Esophagus muscularis mucosa (tissue), 4 donors: Measurements from ENCODE around the gene IGF1R. TPM values are rescaled to one million over a fixed set of nuclear protein-coding genes. Genes with fewer than 3 reads are reported as not detected.
A peak's percentile ranks its signal among the peaks of the same experiment; 100 is the strongest.

ENCODE experiments used
- DNase-seq: peaks from one replicate; pipeline ENCODE4 v3.0.0-alpha.2; 2017; ENCODE audit errors: extremely low spot score
- H3K27ac ChIP-seq, 4 donors: fragments of 200-600 bp; sonication (generic); replicated peaks in 1 of 4; 1 replicate in 3 of 4; 2 replicates in 1 of 4; pipeline ENCODE4 v1.5.1; 2016 to 2019; ENCODE audit warnings: mild to moderate bottlenecking in 1 of 4
- H3K27me3 ChIP-seq, 4 donors: fragments of 200-600 bp; sonication (generic); one replicate each; pipeline versions ENCODE4 v1.5.1 to v1.6.0; 2016 to 2019
- H3K36me3 ChIP-seq, 4 donors: fragments of 200-600 bp; sonication (generic); one replicate each; pipeline ENCODE4 v1.5.1; 2016 to 2019
- H3K4me1 ChIP-seq, 4 donors: fragments of 200-600 bp; sonication (generic); one replicate each; pipeline ENCODE4 v1.5.1; 2016 to 2019
- H3K4me3 ChIP-seq, 4 donors: fragments of 200-600 bp; sonication (generic); 1 replicate in 2 of 4; 2 replicates in 2 of 4; pipeline ENCODE4 v1.5.1; 2016 to 2019; ENCODE audit warnings: mild to moderate bottlenecking in 4 of 4, moderate library complexity in 1 of 4
- H3K9me3 ChIP-seq, 4 donors: fragments of 200-600 bp; sonication (generic); 1 replicate in 3 of 4; 2 replicates in 1 of 4; pipeline ENCODE4 v1.5.1; 2016 to 2019
- EP300 ChIP-seq: sonication (generic); formaldehyde crosslinking; IDR thresholded peaks from one replicate; pipeline ENCODE4 v1.6.1; 2017; ENCODE audit warnings: antibody characterized with exemption
- POLR2A ChIP-seq: fragments of 450-650 bp; IDR thresholded peaks from one replicate; pipeline ENCODE4 v1.6.1; 2017; ENCODE audit warnings: antibody characterized with exemption, moderate library complexity, mild to moderate bottlenecking, low read depth
- POLR2AphosphoS5 ChIP-seq, 2 donors: sonication (generic); formaldehyde crosslinking; IDR thresholded peaks; one replicate each; pipeline ENCODE4 v1.6.1; 2017; ENCODE audit warnings: antibody characterized with exemption in 2 of 2
- WGBS: methylation state at CpG from one replicate; pipeline ENCODE4 v1.1.5; 2018; 5-methylcytosine and 5-hydroxymethylcytosine counted together
- intact Hi-C: fragments of 100-400 bp; cut with DNase I; formaldehyde crosslinking; loops from one replicate; pipeline ENCODE4 v1.15.1; 2023
- total RNA-seq, 4 donors: library from RNA; depleted of rRNA; stranded (reverse); fragments of >200 nt; gene quantifications; one replicate each; pipeline versions ENCODE4 v1.1.0 to v1.2.1, GENCODE V29; 2016
- TF ChIP-seq, protein P1 (sequence below), 3 experiments: fragments of 200-600 bp in 2 of 3; fragments of 450-650 bp in 1 of 3; sonication (generic) in 2 of 3; IDR thresholded peaks; one replicate each; pipeline ENCODE4 v1.5.1; 2017 to 2019; ENCODE audit warnings: antibody characterized with exemption in 3 of 3, mild to moderate bottlenecking in 2 of 3, moderate library complexity in 1 of 3

IGF1R gene
- total RNA-seq, 4 donors from 2014 or later: 33.6 to 95.3 (median 49.7) TPM

- Histone ChIP-seq H3K27me3 (no peaks in the 10 kb centered on the region), H3K4me1 (peaks cover 38 to 70% (median 43%) of the 10 kb centered on the region in 4 donors), H3K27ac (no peak overlapping the region), H3K9me3 (no peaks in the 10 kb centered on the region), H3K36me3 (no peaks in the 10 kb centered on the region), H3K4me3 (no peak overlapping the region)
- WGBS: 94% methylated on average over 8 of the region's 10 CpGs
- intact Hi-C loops: loop anchor here (5.0 to 10.0 kb wide), 4 partner anchors 72 to 302 kb away; no protein-coding TSS in a partner anchor
- TF ChIP-seq, protein P1, sequence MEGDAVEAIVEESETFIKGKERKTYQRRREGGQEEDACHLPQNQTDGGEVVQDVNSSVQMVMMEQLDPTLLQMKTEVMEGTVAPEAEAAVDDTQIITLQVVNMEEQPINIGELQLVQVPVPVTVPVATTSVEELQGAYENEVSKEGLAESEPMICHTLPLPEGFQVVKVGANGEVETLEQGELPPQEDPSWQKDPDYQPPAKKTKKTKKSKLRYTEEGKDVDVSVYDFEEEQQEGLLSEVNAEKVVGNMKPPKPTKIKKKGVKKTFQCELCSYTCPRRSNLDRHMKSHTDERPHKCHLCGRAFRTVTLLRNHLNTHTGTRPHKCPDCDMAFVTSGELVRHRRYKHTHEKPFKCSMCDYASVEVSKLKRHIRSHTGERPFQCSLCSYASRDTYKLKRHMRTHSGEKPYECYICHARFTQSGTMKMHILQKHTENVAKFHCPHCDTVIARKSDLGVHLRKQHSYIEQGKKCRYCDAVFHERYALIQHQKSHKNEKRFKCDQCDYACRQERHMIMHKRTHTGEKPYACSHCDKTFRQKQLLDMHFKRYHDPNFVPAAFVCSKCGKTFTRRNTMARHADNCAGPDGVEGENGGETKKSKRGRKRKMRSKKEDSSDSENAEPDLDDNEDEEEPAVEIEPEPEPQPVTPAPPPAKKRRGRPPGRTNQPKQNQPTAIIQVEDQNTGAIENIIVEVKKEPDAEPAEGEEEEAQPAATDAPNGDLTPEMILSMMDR (IDR thresholded peaks at IDR 0.05): no peak
- TF ChIP-seq POLR2AphosphoS5 (IDR thresholded peaks at IDR 0.05): no peak
- TF ChIP-seq EP300: no peak
- no peak for TF ChIP-seq POLR2A
- DNase-seq: no peak
These were observed 126.6 kb downstream of the IGF1R start for GRCh38 chr15:98774756-98775497.

DNA sequence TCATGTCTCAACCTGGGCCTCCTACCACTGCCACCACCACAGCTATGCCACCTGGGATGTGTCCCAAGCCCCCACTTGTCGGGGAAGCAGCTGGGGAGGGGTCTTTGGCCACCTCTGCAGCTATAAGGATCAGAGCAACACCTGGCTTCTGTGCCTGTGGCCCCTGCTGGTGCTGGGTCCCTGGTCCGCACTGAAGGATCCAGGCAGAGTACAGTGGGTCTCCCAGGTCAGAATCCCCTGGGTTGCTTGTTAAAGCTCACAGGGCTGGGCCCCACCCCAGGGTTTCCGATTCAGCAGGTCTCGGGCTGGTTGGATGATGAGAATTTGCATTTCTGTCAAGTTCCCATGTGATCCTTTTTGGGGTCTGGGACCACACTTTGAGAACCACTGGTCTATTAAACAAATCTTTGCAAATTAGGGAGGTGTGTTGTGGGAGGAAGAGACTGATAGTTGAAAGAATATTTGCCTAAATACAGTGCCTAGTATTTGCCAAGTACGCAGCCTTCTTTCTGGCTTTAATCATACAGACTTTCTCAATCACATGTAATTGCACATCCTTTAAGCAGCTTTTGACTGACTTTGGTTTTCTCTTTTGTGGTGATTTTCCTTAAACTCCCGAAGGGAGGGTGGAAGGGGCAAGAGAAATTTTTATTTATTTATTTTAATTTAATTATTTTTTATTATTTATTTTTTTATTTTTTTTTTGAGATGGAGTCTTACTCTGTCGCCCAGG, 127.3 kb downstream of the IGF1R start:
- no peak overlapping the region for H3K27ac ChIP-seq
- intact Hi-C loops: loop anchor here (5.0 to 10.0 kb wide), 4 partner anchors 72 to 302 kb away; no protein-coding TSS in a partner anchor
- H3K27me3 ChIP-seq: no peaks in the 10 kb centered on the region
- no peak overlapping the region for H3K4me3 ChIP-seq
- 99% methylated on average over 7 of the region's 7 CpGs for WGBS
- peaks cover 38 to 71% (median 45%) of the 10 kb centered on the region in 4 donors for H3K4me1 ChIP-seq
- TF ChIP-seq POLR2AphosphoS5 (IDR thresholded peaks at IDR 0.05) (no peak), EP300 (no peak), POLR2A (no peak)
- TF ChIP-seq, protein P1 (IDR thresholded peaks at IDR 0.05): no peak
- H3K36me3 ChIP-seq: no peaks in the 10 kb centered on the region
- no peaks in the 10 kb centered on the region for H3K9me3 ChIP-seq
- no peak for DNase-seq

GRCh38 chr15:98776607-98777281, 128.4 kb downstream of the IGF1R start:
- intact Hi-C loops: loop anchor here (5.0 to 10.0 kb wide), 4 partner anchors 71 to 301 kb away; no protein-coding TSS in a partner anchor
- Histone ChIP-seq H3K36me3 (no peaks in the 10 kb centered on the region), H3K27ac (peak overlapping the region in 3 of 4 donors; percentile 21 to 40 (median 28)), H3K27me3 (no peaks in the 10 kb centered on the region), H3K4me1 (peaks cover 34 to 68% (median 42%) of the 10 kb centered on the region in 4 donors), H3K4me3 (no peak overlapping the region), H3K9me3 (no peaks in the 10 kb centered on the region)
- TF ChIP-seq, protein P1 (IDR thresholded peaks at IDR 0.05): no peak
- TF ChIP-seq POLR2AphosphoS5 (IDR thresholded peaks at IDR 0.05) (no peak), EP300 (no peak), POLR2A (no peak)
- 77% methylated on average over 13 of the region's 16 CpGs for WGBS
- DNase-seq: no peak

- Histone ChIP-seq H3K27ac (peak overlapping the region in 1 of 4 donors; percentile 50), H3K4me1 (peaks cover 32 to 66% (median 42%) of the 10 kb centered on the region in 4 donors), H3K36me3 (no peaks in the 10 kb centered on the region), H3K9me3 (no peaks in the 10 kb centered on the region), H3K4me3 (no peak overlapping the region), H3K27me3 (no peaks in the 10 kb centered on the region)
- no peak for DNase-seq
- WGBS: 87% methylated on average over 9 of the region's 9 CpGs
- intact Hi-C loops: loop anchor here (5.0 to 10.0 kb wide), 4 partner anchors 70 to 300 kb away; no protein-coding TSS in a partner anchor
- TF ChIP-seq POLR2AphosphoS5 (IDR thresholded peaks at IDR 0.05): no peak
- TF ChIP-seq EP300: no peak
- no peak for TF ChIP-seq POLR2A
- TF ChIP-seq, protein P1 (IDR thresholded peaks at IDR 0.05): no peak
These were observed 129.1 kb downstream of the IGF1R start for GRCh38 chr15:98777426-98777825.
